ENCODE results near the gene EPAS1. TPM values are rescaled to one million over a fixed set of nuclear protein-coding genes. Genes with fewer than 3 reads are reported as not detected.

EPAS1 gene
- polyA plus RNA-seq, 2 of the 4 experiments (the other 2 are of a cell fraction) = 128 to 143 TPM

DNA sequence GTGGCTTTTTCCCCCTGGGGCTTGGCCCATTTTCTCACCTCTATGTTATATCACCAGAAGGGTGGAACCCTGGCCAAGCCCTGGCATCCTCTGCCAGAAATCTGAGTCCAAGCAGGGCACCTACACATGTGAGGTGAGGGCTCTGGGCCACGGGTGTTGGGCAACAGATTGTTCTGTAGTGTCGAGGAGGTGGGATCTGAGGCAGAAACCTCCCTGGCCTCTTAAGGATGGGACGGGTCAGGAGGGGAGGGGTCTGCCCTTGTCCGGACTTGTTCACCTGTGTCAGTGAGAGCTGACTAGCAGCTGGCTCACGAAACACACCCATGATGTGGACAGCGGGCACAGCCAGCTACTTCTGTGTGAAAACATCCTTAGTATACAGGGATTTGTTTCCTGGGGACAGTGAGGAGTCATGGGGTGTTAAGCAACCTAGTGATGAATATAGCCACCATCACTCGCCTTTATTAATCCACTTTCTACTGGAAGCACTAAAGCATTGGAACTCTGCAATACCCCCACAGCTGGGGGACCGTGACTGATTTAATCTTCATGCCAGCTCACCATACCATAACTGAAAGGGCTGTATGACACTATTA is 35.6 kb downstream of the EPAS1 start:
- WGBS (ENCODE audit: missing lambda C conversion rate) = 88% methylated on average over 8 of the region's 8 CpGs
- Histone ChIP-seq H3K27ac (peak overlapping the region; percentile 88 to 89), H3K4me1 (peaks cover 97% of the 10 kb centered on the region), H3K9me3 (no peaks in the 10 kb centered on the region), H3K4me2 (peak overlapping the region; percentile 92), H3K4me3 (no peak overlapping the region)
- ChIA-PET POLR2A (no interaction called here), CTCF (interaction anchor here (0.7 to 1.9 kb wide), 6 partner anchors 18 to 270 kb away, joined by 3 to 6 read pairs (median 3); no protein-coding TSS in a partner anchor)
- 0 out of 4 replicates have a peak, but pooled peaks of 1 of the 2 experiments have one; percentile 1 for TF ChIP-seq CEBPB (IDR thresholded peaks at IDR 0.05)
- TF ChIP-seq BHLHE40 (IDR thresholded peaks at IDR 0.05; ENCODE audit: low read depth, low read length) = no peak
- no peak for ATAC-seq
- FAIRE-seq = no peak
- DNase-seq (ENCODE audit: low read depth in 1 of 2, low spot score in 1 of 2) = no peak

DNA sequence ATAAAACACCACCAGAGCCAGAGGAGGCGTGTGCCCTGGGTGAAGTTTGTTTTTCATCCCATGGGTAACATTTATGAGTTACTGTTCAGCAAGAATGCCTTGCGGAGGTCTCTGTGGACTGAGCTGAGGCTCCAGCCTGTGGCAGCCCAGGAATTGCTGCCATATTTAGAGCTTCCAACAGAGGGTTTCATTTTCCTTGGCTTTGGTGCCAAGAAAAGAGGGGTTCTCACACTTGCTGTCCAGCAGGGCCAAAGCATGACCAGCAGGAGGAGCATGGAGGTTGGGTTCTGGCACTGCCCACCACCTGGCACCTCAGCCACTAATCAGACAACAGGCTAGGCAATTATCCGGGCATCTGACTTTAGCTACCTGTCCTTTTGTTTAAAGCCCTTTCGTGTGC is 36.7 kb downstream of the EPAS1 start:
- ATAC-seq = peak in 1 of 2 experiments; percentile 15; a peak in 3 of 6 replicates
- TF ChIP-seq MAFK (IDR thresholded peaks at IDR 0.05; ENCODE audit: partially characterized antibody) = no peak
- no peak; the same call in 2 of the 3 replicates for TF ChIP-seq SMC3 (IDR thresholded peaks at IDR 0.05)
- no peak for TF ChIP-seq ELK1 (IDR thresholded peaks at IDR 0.05; ENCODE audit: low read depth, low read length)
- no peak for TF ChIP-seq BCL3 (IDR thresholded peaks at IDR 0.05)
- TF ChIP-seq RAD21 (conservative IDR thresholded peaks at IDR 0.05 in 1 of 2, IDR thresholded peaks at IDR 0.05 in 1 of 2) = peak in 1 of 2 experiments; percentile 44; a peak in 2 of 5 replicates
- no peak for TF ChIP-seq EP300 (IDR thresholded peaks at IDR 0.05)
- TF ChIP-seq HOXB5 (CRISPR knock-in tag; IDR thresholded peaks at IDR 0.05) = no peak
- TF ChIP-seq POLR2AphosphoS2 (conservative IDR thresholded peaks at IDR 0.05; ENCODE audit: low read length) = no peak
- TF ChIP-seq CBX8 (IDR thresholded peaks at IDR 0.05) = no peak
- 0 out of 2 replicates have a peak, but pooled peaks have one; percentile 29 for TF ChIP-seq EHMT2 (IDR thresholded peaks at IDR 0.05; ENCODE audit: low read depth)
- TF ChIP-seq CTCF (IDR thresholded peaks at IDR 0.05) = peak; percentile 20; the same call in 1 of the 3 replicates
- 91% methylated on average over 4 of the region's 4 CpGs for WGBS (ENCODE audit: missing lambda C conversion rate)
- DNase-seq (ENCODE audit: low read depth in 1 of 2, low spot score in 1 of 2) = peak; percentile 49 to 56
- H3K4me3 ChIP-seq = no peak overlapping the region
- no peaks in the 10 kb centered on the region for H3K9me3 ChIP-seq
- H3K4me2 ChIP-seq = peak overlapping the region; percentile 92
- H3K4me1 ChIP-seq = peaks cover 97% of the 10 kb centered on the region
- ChIA-PET CTCF (interaction anchor here (0.6 to 2.0 kb wide), 13 partner anchors 9 to 323 kb away, joined by 3 to 6 read pairs (median 3); no protein-coding TSS in a partner anchor), POLR2A (interaction anchor here (3.1 kb wide), 1 partner anchor 37 kb away, joined by 10 read pairs; the partner anchor contains the start of gene EPAS1)
- no peak for FAIRE-seq
- H3K27ac ChIP-seq = peak overlapping the region; percentile 88 to 89

- Histone ChIP-seq H3K9me3 (no peaks in the 10 kb centered on the region), H3K4me2 (peak overlapping the region; percentile 92), H3K27ac (peak overlapping the region; percentile 88 to 89), H3K4me1 (peaks cover 97% of the 10 kb centered on the region), H3K4me3 (peak overlapping the region; percentile 37)
- WGBS (ENCODE audit: missing lambda C conversion rate) = 46% methylated on average over 6 of the region's 6 CpGs
- ChIA-PET POLR2A (interaction anchor here (0.6 to 3.1 kb wide), 5 partner anchors 26 to 105 kb away, joined by 3 to 10 read pairs (median 5); partner anchors contain the start of gene EPAS1), CTCF (interaction anchor here (0.7 to 2.0 kb wide), 16 partner anchors 8 to 323 kb away, joined by 3 to 7 read pairs (median 4); no protein-coding TSS in a partner anchor)
- FAIRE-seq (no peak), DNase-seq (ENCODE audit: low read depth in 1 of 2, low spot score in 1 of 2) (no peak), ATAC-seq (peak; percentile 11 to 26; a peak in 5 of 6 replicates)
- TF ChIP-seq HMGXB4 (CRISPR knock-in tag; IDR thresholded peaks at IDR 0.05; ENCODE audit: borderline replicate concordance) (no peak), ELK1 (IDR thresholded peaks at IDR 0.05; ENCODE audit: low read depth, low read length) (no peak), NR3C1 (IDR thresholded peaks at IDR 0.05) (no peak), SMC3 (IDR thresholded peaks at IDR 0.05) (0 out of 3 replicates have a peak, but pooled peaks have one; percentile 2), FOXS1 (CRISPR knock-in tag; IDR thresholded peaks at IDR 0.05) (no peak), EP300 (IDR thresholded peaks at IDR 0.05) (peak in 1 of 2 experiments; percentile 47; a peak in 2 of 5 replicates), USF2 (IDR thresholded peaks at IDR 0.05) (0 out of 2 replicates have a peak, but pooled peaks have one; percentile 10)
- TF ChIP-seq, protein P1, sequence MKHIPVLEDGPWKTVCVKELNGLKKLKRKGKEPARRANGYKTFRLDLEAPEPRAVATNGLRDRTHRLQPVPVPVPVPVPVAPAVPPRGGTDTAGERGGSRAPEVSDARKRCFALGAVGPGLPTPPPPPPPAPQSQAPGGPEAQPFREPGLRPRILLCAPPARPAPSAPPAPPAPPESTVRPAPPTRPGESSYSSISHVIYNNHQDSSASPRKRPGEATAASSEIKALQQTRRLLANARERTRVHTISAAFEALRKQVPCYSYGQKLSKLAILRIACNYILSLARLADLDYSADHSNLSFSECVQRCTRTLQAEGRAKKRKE (CRISPR knock-in tag; IDR thresholded peaks at IDR 0.05; ENCODE audit: low read depth) = no peak
These were observed 37.4 kb downstream of the EPAS1 start for GRCh38 chr2:46334389-46335271.
